GM19023 (cell line): Measurements from ENCODE around the gene WSB1.
"Not testable (repeated sequence)": the region's sequence is repeated elsewhere in the genome, so short reads cannot be mapped to it uniquely, and the experiment has no call there.

ENCODE experiments used
- ATAC-seq: cut with Tn5 transposase; IDR thresholded peaks from one replicate; pipeline ENCODE4 v1.9.1; 2021; ENCODE audit warnings: mild to moderate bottlenecking, moderate library complexity; ENCODE audit not compliant: unreplicated experiment

Gene WSB1

DNA sequence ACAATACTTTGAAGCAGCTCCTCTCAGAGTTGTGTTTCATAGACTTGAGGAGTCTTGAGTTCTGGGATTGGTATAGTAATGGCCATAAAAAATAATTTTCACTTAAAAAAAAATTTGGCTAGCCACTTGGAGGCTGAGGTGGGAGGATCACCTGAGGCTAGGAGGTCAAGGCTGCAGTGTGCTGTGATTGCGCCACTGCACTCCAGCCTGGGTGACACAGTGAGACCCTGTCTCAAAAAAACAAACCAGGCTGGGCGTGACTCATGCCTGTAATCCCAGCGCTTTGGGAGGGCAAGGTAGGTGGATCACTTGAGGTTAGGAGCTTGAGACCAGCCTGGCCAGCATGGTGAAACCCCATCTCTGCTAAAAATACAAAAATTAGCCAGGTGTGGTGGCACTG lies 14.8 kb upstream of the WSB1 start:
- ATAC-seq, result not testable (repeated sequence)

DNA sequence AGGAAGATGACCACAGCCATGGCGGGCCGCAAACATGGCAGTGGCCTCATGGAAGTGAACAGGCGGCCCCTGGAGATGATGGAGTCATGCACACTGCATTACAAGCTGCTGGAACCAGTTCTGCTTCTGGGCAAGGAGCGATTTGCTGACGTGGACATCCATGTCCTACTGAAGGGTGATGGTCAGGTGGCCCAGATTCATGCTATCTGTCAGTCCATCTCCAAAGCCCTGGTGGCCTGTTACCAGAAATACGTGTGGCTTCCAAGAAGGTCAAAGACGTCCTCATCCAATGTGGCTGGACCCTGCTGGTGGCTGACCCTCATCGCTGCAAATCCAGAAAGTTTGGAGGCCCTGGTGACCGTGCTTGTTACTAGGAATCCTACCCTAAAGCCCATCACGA lies 13.4 kb upstream of the WSB1 start:
- ATAC-seq, result no peak

GRCh38 chr17:27281438-27281837 lies 12.5 kb upstream of the WSB1 start:
- ATAC-seq, result no peak

- no peak for ATAC-seq
These were observed 11.8 kb upstream of the WSB1 start for GRCh38 chr17:27282054-27282551.

- no peak for ATAC-seq
These were observed 10.9 kb upstream of the WSB1 start for GRCh38 chr17:27283060-27283459.

DNA sequence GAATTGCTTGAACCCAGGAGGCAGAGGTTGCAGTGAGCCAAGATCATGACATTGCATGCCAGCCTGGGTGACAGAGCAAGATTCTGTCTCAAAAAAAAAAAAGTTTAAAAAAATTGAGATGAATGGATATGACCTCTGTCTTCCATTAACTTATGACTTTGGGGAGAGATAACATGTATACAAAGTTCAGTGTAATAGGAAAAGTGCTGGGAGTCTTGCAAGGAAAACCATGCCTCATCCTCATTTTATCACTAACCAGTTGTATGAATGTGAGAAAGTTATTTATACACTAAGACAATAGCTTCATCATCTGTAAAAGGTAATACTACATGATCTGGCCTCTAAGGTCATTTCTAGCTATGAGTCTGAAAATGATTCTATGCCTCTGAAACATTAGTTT lies 10.2 kb upstream of the WSB1 start:
- no peak for ATAC-seq

GRCh38 chr17:27284811-27285415 lies 9.0 kb upstream of the WSB1 start:
- ATAC-seq, result no peak

GRCh38 chr17:27285516-27285915 lies 8.4 kb upstream of the WSB1 start:
- no peak for ATAC-seq

GRCh38 chr17:27288183-27288582 lies 5.7 kb upstream of the WSB1 start:
- no peak for ATAC-seq

GRCh38 chr17:27289856-27290255 lies 4.1 kb upstream of the WSB1 start:
- ATAC-seq, result no peak

- ATAC-seq, result no peak
These were observed 2.9 kb upstream of the WSB1 start for GRCh38 chr17:27290916-27291598.

GRCh38 chr17:27293359-27293897 lies 486 bp upstream of the WSB1 start:
- ATAC-seq, result no peak

- peak; percentile 38 for ATAC-seq
These were observed 1.0 kb downstream of the WSB1 start for GRCh38 chr17:27294689-27295630.

DNA sequence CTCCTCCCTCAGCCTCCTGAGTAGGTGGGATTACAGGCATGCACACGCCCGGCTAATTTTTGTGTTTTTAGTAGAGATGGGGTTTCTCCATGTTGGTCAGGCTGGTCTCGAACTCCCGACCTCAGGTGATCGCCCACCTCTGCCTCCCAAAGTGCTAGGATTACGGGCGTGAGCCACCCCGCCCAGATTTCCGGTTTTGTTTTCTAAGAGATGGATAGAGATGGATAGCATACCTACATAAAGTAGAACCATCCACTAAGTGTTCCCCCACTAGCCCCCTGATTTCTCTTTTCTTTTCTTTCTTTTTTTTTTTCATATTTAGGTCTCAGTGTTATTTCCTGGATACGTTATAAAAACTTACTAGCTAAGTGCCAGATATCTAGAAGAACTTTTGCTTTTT lies 2.0 kb downstream of the WSB1 start:
- no peak for ATAC-seq

DNA sequence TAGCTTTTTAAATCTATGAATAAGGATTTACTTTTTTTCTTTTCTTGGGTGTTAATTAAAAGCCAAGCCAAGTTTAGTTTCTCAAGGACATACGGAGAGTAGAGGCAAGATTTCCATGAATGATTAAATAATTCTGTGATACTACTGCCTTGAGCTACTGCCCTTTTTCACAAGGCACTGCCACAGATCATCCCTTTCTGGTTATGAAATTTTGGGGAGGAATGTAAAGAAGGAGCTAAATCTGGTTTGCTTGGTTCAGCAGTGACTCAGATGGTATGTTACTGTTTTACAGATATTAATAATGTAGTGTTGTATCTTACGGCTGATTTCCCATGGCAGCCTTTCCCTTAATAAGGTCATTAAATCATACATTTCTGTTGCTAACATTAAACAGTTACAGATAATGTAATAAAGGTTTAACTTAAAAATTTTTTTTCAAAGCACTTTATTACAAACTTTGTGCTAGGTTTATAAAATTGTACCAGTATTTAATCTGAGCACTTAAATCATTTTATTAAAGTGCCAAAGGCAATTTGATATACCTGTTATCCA lies 2.6 kb downstream of the WSB1 start:
- ATAC-seq, result no peak

- ATAC-seq, result no peak
These were observed 5.6 kb downstream of the WSB1 start for GRCh38 chr17:27299384-27300049.

- ATAC-seq, result no peak
These were observed 9.8 kb downstream of the WSB1 start for GRCh38 chr17:27303734-27304133.

DNA sequence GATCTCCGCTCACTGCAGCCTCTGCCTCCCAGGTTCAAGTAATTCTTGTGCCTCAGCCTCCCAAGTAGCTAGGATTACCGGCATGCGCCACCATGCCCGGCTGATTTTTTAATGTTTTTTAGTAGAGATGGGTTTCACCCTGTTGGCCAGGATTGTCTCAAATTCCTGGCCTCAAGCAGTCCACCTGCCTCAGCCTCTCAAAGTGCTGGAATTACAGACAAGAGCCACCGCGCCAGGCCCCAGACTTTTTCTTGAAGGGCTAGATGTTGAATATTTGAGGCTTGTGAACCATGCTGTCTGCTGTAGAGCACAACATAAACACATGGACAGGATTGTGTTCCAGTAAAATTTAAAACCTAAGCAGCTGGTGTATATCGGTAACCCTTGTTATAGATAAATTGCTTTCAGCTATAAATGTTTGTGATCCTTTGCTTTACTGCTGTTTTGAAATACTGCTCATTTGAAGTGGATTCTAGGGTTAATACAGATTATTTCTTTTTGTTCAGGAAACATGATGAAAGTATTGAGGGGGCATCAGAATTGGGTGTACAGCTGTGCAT lies 12.4 kb downstream of the WSB1 start:
- no peak for ATAC-seq

DNA sequence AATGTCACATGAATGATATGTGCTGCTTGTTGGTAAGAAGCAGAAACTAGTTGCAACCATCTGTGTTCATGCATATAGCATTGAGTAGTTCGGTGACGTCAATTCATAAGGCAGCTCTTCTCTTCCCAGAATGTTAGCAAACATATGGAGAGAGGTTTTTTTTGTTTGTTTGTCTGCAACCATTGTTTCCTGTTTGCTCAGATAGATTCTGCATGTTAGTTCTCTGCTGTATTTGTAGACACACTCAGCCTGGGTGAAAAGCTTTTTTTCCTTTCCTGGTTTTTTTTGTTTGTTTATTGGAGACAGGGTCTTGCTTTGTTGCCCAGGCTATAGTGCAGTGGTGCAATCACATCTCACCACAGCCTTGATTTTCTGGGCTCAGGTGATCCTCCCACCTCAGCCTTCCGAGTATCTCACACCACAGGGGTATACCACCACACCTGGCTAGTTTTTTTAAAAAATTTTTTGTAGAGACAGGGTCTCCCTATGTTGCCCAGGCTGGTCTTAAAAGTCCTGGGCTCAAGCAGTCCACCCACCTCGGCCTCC lies 16.7 kb downstream of the WSB1 start:
- ATAC-seq, result no peak

- ATAC-seq, result no peak
These were observed 19.4 kb downstream of the WSB1 start for GRCh38 chr17:27313301-27313700.
